GM19023 (cell line): ENCODE data around the gene OPCML.

Source experiments
- ATAC-seq: cut with Tn5 transposase; IDR thresholded peaks from one replicate; pipeline ENCODE4 v1.9.1; 2021; ENCODE audit warnings: mild to moderate bottlenecking, moderate library complexity; ENCODE audit not compliant: unreplicated experiment

OPCML gene

DNA sequence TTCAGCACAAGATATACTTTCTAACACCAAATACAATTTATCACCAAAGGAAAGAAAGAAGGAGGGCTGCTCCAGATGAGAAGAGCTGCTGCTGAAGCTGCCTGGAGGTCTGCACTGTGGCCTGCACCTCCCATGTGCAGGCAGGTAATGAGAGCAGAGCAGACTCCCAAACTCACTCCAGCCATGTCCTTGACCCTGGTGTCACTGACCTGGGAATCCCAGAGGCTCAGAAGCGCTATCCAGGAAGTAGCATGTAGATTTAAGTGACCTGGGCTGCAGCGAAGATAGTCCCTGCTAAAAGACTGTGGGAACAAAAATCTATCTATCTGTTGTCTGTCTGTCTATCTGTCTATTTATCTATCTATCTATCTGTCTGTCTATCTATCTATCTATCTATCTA, 816.3 kb downstream of the OPCML start:
- ATAC-seq: no peak

DNA sequence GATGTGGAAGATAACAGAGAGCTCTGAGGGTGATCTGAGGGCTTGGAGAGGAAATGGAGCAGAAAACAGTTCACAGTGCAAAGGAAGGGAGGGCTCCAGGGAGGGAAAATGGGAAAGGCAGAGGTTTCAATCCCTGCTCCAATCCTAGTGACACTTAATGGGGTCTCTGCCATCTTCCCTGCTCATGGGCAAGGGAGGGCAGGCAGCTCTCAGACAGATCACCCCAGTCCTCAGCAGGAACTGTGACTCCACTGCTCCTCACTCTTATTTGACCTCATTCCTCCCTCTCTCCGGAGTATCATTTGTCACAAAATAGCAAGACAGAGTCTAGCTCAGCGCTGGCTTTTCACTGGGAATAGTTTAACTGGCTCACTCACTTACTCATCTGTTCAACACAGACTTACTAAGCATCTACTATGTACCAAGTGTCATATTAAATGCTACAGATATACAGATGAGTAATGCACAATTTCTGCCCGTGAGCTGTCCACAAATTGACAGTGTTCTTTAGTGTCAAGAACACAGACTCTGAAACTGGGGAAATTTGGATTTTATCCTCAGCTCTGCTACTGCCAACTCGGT, 817.4 kb downstream of the OPCML start:
- no peak for ATAC-seq

DNA sequence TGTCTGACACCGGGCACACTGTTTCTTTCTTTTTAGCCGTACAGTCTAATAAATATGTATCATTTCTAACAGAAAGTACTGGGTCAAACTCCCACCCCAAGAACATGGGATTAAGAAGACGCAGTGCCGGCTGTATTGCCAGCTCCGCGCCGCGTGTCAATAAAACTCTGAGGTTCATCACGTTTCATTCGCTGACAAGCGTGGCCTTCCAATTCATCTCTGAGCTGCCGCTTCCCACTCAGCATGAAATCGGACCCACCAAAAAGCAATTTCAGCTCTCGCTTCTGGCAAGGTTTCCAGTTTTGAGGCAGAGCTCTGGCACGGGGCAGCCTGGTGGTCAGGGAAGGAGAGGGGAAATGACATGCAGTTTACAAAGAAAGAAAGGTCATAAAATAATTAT, 819.8 kb downstream of the OPCML start:
- no peak for ATAC-seq

DNA sequence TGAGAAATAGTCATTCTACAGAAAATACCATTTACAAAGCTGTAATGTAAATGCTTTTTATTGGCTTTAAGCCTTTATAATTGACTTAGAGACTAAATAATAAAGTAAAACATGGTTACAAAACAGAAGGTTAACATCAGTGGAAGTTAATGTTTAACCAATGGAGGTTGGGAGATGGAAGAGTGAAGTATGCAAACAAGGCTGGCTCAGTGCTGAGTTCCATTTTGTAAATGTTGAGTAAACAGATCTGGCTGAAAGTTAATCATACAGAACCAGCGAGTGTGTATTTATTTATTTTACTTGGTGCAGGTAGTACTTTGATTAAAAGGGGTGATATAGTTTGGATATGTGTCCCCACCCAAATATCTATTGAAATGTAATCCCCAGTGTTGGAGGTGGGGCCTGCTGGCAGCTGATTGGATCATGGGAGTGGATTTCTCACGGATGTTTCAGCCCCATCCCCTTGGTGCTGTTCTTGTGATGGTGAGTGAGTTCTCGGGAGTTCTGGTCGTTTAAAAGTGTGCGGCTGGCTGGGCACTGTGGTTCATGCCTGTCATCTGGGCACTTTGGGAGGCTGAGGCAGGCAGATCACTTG, 827.4 kb downstream of the OPCML start:
- no peak for ATAC-seq

DNA sequence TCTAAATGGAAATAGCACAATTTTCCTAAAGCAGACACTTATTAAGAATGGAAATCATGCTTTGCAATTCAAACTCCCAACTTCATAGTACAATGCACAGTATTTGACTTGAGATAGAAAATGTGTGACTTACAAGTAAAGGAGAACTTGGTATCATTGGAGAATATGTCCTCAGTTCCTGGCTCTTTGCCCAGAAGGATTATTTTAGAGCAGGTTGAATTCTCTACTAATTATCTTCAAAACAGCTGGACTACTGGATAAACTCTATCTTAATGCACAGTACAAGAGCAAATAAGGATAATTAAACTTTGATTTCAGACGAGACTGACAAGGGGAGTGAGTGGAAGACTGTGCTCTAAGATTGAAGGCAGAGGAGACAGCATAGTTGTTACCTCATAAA, 839.4 kb downstream of the OPCML start:
- no peak for ATAC-seq

DNA sequence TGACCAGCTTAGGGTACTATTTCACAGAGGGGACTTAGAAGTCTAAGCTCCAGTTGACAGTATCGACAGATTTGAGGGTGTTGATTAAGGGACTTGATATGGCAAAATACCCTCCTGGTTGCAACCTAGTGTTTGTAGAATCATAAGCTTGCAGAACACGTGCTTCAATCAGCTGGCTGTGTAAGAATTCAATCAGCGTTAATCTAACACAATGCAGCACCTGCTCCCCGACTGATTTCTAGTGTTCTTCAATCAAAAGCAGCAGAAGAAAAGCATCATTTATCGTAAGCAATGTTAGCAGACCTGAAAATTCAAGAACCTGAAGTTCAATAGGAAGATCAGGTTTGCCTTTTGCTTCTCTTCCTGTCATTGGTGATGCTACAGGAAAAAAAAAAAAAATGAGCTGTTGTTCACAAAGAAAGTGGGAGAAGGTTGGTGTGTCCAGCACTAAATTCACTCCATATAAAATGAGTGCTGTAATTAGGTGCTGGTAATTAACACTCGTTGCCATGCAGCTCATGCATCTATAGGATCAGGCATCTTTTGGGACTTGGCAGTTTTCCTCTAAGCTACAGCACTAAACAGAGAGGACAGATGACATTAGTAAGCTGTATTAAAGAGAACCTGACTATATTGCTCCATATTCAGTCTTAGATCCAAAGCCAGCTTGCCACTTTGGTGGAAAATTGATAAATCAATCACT, 840.3 kb downstream of the OPCML start:
- no peak for ATAC-seq

DNA sequence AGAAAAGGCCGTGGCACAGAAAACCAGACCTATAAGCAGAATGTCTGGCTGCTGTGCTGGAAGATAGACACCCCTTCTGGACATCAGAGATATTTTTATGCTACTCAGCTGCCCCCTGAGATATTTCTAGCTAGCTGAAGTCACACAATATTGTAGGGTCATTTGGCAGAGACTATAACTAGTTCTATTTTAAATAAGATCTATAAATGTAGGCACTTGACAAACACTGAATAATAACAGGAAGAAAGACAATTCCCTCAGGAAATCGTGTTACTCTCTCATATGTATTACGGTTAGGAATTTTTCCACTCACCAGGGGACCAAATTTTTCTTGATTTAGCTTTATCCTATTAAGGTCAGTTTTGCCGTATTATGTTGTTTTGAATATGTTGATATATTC, 845.4 kb downstream of the OPCML start:
- ATAC-seq: no peak

DNA sequence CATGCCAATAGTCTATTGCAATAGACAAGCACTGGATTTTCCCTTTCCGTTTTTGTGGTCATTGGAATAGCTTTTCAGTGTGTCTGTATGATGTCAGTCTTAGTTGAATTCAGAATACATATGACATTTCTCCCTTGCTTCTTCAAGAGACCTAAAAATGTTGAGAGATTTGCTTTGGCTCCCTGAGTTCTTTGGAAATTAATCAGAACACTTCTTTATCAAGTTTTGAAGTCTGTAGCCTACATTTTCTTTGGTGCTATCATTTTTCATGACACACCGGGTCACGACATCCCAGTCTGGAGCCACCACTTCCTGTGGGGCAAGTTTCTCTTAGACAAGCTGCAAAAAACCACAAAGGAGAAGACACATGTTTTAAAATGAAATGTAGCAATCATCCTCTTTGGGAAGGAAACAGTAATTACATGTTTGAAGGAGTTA, 847.1 kb downstream of the OPCML start:
- no peak for ATAC-seq

DNA sequence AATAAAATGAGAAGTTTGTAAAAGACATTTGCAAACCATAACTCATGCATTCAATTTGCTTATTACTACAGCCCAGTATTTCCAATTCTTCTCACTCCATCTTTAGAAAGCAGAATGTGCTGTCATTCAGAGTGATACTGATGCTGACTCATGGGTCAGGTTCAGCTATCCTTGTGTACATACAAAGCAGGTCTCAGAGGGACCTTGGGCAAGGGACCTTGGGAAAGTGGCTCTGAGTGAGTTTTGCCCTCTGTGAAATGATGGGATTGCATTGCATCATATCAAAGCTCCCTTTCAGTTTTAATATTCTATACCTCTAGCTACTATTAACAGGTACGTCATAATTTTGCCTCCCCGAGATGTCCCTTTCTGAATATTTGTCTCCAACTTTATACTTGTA, 848.7 kb downstream of the OPCML start:
- ATAC-seq: no peak

DNA sequence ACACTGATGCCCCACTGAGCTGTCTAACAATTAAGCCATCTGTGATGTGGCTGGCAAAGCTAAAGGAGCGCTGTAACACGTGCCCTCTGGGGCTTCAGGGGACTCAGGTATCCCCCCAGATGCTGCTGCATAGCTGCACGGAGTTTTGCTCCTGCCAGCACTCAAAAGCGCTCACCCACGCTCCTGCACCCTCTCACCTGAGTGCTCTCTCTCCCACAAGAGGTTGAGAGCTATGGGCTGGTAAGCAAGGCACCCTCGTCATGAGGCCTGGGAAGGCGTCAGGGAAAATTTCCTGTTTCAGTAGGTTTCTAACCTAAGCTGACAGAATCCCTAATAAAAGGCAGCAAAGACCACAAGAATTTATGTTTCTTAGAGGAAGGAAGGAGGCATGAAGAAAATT, 850.3 kb downstream of the OPCML start:
- ATAC-seq: no peak

DNA sequence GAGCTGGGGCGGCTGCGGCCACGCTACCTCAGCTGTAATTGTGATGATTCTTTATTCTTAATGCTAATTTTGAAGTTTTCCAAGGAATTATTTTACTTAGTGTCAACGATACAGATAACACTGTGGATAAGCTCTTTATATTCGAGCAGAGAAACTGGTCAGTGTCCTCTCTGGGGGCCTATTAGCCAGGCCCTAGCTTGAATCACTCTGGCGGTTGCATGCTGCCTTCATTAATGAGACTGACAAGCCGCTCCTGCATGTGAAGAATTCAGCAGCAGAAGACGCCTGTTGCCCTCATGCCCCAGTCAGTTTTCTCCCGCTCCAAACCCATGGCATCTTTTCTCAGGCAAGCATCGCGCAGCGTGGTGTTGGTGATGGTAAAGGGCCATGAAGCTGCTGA, 851.7 kb downstream of the OPCML start:
- ATAC-seq: no peak

DNA sequence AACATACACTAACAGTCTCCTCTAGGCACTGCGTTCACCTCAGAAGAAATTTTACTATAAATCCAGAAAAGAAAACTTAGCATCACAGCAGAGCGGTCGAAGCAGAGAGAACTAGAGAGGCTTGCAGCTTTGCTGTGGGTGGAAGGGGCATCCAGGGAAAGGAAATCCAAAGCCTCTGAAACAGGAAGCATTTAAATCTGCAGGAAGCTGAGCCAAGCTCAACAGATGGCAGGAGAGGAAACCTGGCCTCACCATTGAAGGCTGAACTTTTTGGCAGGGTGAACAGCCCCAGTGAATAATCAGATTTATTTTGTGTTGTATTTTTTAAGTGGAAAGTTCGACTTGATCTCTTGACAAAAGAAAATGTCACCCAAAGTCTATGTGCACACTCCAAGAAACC, 858.1 kb downstream of the OPCML start:
- ATAC-seq: no peak

DNA sequence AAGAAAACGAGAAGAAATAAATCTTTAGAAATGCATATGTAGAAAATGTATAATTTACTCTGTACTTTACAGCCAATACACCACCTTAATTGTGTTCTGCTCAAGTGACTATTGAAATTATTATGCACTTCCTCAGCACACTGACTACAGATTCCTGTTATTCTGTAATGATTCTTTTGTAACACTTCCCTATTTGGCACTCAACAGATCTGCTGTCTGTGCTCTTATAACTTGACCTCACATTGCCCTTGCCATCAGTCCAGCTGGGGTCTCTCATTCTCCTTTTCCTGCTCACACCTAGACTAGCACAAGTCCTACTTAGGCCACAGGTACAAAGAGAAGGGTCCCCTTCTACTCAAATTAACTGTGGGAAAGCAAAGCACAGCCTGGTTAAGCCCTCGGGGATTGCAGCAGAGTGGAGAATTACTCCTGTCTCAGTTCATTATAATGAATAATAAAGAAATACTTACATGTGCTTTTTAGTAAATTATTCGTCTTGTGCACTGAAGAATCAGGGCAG, 860.4 kb downstream of the OPCML start:
- no peak for ATAC-seq

DNA sequence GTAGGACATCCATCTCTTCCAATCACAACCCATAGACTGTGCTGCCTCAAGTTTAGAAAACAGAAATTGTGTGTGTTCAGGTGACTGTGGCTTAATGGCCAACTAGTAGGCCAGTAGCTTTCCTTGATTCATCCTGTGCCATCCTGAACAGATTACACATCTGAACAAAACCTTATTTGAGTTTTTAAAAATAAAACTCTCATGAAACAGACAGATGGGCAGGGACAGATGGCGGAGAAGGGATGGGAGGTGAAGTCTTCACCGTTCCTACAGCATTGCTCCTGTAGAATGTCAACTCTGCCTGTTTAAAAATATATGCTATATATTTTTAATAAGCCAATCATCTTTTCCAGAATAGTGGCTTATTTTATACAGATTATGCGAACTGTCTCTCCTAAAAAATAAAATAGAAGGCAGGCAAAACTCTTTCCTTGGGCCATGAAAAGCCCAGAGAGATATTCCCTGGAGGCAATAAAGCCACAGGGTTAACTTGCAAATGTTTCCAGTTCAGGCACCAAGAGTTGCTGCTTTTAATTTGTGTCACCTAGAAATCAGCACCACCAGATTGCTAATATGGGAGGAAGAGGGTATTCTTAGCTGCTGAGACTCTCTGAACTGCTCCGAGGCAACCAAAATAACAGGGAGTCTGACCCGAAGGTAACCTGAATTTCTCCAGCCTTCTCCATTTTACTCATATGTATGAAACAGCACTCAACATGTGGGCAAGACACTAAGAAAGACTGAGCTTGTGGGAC, 861.2 kb downstream of the OPCML start:
- ATAC-seq: no peak

DNA sequence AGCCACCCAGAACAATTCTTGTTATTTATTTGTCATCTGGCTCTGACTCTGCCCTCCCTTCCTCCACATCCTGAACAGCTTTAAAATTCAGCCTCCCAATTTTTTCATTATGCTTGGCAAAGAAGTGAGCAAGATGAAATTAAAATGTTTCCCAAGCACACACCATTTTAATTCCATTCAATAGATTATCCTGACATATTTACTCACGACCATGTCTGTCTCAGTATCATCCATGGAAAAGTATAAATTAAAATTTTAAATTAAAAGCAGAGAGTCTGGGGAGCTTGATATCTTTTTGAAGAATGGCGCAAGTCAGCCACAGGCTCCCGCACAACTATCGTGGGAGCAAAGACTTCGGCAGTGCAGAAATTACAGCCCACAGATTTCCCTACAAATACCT, 862.4 kb downstream of the OPCML start:
- ATAC-seq: no peak

DNA sequence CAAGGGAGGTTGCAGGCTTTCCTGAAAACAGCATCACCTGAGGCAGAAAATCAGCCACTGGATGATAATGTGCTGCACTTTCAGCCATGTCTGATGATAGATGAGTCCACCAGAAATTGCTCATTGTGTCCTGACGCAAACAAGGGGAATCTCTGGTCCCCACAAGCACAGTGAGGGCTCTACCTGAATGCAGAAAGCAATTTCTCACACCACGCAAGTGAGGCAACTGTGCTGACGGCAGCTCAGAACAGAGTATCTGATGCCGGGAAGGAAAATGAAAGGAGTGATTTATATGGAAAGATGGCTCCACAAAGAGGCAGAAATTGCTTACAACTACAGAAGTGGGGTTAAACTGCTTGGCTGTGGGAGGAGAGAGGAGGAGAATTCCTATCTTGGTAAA, 867.1 kb downstream of the OPCML start:
- ATAC-seq: no peak

DNA sequence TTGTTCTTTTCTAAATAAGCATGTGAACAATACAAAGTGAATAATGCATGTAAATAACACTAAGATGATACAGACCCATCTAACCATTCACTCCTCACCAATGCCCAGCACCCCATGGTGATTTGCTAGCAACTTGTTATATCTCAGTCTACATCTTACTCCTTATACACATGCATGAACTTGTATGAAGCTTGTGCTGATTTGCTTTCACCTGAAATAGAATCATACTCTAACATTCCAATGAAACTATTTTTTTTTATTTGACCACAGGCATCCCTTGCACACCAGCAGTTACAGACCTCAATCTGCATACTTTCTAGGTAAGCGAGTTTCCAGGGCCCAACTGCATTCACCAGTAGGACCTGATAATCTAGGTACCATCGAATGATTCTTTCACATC, 873.6 kb downstream of the OPCML start:
- ATAC-seq: no peak

DNA sequence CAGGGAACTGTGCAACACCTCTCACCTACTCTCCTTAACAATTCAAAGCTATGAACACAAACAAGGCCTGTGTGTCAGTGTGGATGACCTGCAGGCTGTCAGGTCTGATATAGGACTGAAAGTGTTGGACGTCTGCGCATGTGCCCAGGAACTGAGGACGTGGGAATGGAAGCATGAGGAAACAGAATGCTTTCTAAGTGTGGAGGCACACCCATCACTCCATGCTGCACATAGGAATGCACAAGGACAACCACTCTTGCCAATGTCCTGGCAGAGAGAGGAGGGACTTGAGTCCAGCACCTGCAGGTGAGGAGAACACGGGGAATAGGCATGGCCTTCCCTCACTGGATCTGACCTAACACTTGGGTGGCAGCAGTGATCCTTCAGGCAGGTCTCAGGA, 874.3 kb downstream of the OPCML start:
- no peak for ATAC-seq

DNA sequence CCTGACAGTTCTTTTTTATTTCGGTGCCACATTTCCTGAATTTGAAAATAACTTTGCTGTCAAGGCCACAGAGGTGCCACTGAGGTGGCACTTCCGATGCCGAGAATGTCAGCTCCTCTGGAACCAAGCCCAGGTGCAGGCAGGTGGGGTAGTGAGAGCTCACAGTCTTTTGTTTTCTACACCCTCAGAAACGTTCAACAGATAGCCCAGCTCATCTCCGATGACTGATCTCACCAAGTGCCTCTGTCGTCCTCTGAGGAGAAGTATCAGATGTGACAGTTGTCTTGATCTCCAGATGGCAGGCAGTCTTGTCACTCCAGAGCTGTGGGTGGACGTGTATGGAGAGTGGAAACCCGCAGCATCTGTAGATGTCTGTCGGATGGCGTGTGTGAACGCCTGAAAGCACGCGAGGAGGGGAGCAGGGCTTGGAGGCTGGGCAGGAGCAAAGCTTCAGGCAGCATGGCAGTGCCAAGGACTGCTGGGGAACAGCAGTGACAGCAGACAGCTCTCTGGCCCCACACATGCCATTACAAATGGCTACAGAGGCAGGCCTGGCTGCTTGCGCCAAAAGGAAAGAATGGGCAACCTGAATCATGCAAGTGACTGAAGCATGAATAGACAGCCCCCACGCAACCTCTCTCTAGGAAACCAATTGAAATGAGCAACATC, 877.0 kb downstream of the OPCML start:
- no peak for ATAC-seq

DNA sequence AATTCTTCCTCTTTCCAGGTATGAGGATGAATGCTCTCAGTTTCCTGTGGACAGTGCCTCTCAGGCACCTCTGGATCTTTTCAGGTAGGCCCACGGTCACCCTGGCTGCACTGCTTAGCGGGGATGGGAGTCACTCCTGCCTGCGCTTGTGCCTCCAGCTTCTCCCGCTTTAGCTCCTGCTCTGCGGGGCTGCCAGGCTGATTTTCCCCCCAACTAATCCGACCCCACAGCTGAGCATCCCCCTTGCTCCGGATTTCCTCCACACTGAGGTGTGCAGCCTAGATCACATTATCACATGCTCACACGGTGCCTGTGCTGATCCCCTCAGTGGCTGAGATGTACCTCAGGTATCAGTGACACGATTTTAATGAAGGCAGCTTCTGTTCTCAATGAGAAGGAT, 879.1 kb downstream of the OPCML start:
- ATAC-seq: no peak
